IMR-90 (cell line): ENCODE measurements around the gene ESRRB. TPM values are rescaled to one million over a fixed set of nuclear protein-coding genes. Genes with fewer than 3 reads are reported as not detected.

Source experiments
- ATAC-seq: fragments of 200-7000 bp; cut with Tn5 transposase; 2 replicates; pipeline ENCODE4 v1.9.1; 2020; ENCODE audit warnings: low read depth, mild to moderate bottlenecking, moderate library complexity
- BruUV-seq: library from RNA; stranded (reverse); fragments of 400-500 nt; replicated peaks from 2 replicates; lab custom pipeline; 2021; lab: Mats Ljungman, UMichigan
- CTCF ChIA-PET: fragments of 300-600 bp; formaldehyde crosslinking; extraction: SDS; loops from one replicate; lab custom pipeline; 2021; ENCODE audit warnings: antibody characterized with exemption; lab: Yijun Ruan, JAX
- POLR2A ChIA-PET: fragments of 300-600 bp; sonication (Branson Sonifier 250); formaldehyde crosslinking; loops from one replicate; lab custom pipeline; 2022; ENCODE audit warnings: antibody characterized with exemption; ENCODE audit not compliant: unreplicated experiment; lab: Charles Lee
- DNase-seq: peaks from one replicate; pipeline ENCODE4 v3.0.0; 2013
- H2AFZ ChIP-seq: replicated peaks from 2 replicates; pipeline ENCODE3; 2013; ENCODE audit warnings: low read length, mild to moderate bottlenecking; ENCODE audit not compliant: poor library complexity
- H2AK5ac ChIP-seq: 2 replicates; pipeline ENCODE4 v1.6.1; 2013; ENCODE audit warnings: low read depth, low read length, inconsistent platforms
- H2AK9ac ChIP-seq: replicated peaks from 2 replicates; pipeline ENCODE3; 2013; ENCODE audit warnings: mild to moderate bottlenecking, low read depth, low read length, moderate library complexity; ENCODE audit not compliant: poor library complexity
- H2BK120ac ChIP-seq: 2 replicates; pipeline ENCODE4 v1.6.1; 2013; ENCODE audit warnings: low read depth, low read length, inconsistent platforms
- H2BK15ac ChIP-seq: 3 replicates; pipeline ENCODE4 v1.6.1; 2013; ENCODE audit warnings: low read depth, low read length, inconsistent platforms
- H2BK20ac ChIP-seq: 2 replicates; pipeline ENCODE4 v1.6.1; 2013; ENCODE audit warnings: low read depth, mild to moderate bottlenecking, inconsistent platforms, low read length, moderate library complexity
- H2BK5ac ChIP-seq: 2 replicates; pipeline ENCODE4 v1.6.1; 2013; ENCODE audit warnings: mild to moderate bottlenecking, low read depth, low read length, inconsistent platforms; ENCODE audit not compliant: poor library complexity, severe bottlenecking
- H3K14ac ChIP-seq: replicated peaks from 2 replicates; pipeline ENCODE4 v1.6.1; 2013; ENCODE audit warnings: low read depth, low read length, inconsistent platforms
- H3K18ac ChIP-seq: 2 replicates; pipeline ENCODE4 v1.6.1; 2013; ENCODE audit warnings: low read depth, low read length, control low read depth
- H3K23ac ChIP-seq: 2 replicates; pipeline ENCODE4 v1.6.1; 2013; ENCODE audit warnings: low read depth, low read length, inconsistent platforms
- H3K27ac ChIP-seq: 2 replicates; pipeline ENCODE4 v1.5.1; 2013; ENCODE audit warnings: mild to moderate bottlenecking, control low read depth, low read length; ENCODE audit not compliant: insufficient read depth
- H3K27me3 ChIP-seq: 2 replicates; pipeline ENCODE4 v1.6.1; 2013; ENCODE audit warnings: low read length; ENCODE audit not compliant: control insufficient read depth, insufficient read depth
- H3K36me3 ChIP-seq: 2 replicates; pipeline ENCODE4 v1.6.1; 2013; ENCODE audit warnings: low read length, mixed read lengths; ENCODE audit not compliant: control insufficient read depth, insufficient read depth
- H3K4ac ChIP-seq: 2 replicates; pipeline ENCODE4 v1.6.1; 2013; ENCODE audit warnings: low read depth, low read length, inconsistent platforms
- H3K4me1 ChIP-seq: 2 replicates; pipeline ENCODE4 v1.6.1; 2013; ENCODE audit warnings: low read length, mixed read lengths; ENCODE audit not compliant: control insufficient read depth, insufficient read depth
- H3K4me2 ChIP-seq: 2 replicates; pipeline ENCODE4 v1.6.1; 2013; ENCODE audit warnings: low read depth, mild to moderate bottlenecking, control low read depth, low read length, moderate library complexity
- H3K4me3 ChIP-seq: 2 replicates; pipeline ENCODE4 v1.5.1; 2013; ENCODE audit warnings: low read depth, mild to moderate bottlenecking, control low read depth, low read length, moderate library complexity; ENCODE audit not compliant: insufficient read depth
- H3K56ac ChIP-seq: 2 replicates; pipeline ENCODE4 v1.6.1; 2013; ENCODE audit warnings: low read length, inconsistent platforms; ENCODE audit not compliant: insufficient read depth; ENCODE audit errors: extremely low read depth
- H3K79me1 ChIP-seq, 2 experiments: 2 replicates each; pipeline ENCODE4 v1.6.1; 2013; ENCODE audit warnings: low read length in 2 of 2, inconsistent platforms in 1 of 2, low read depth in 1 of 2
- H3K9ac ChIP-seq: 2 replicates; pipeline ENCODE4 v1.6.1; 2013; ENCODE audit warnings: low read depth, low read length, control low read depth
- H3K9me1 ChIP-seq: 2 replicates; pipeline ENCODE4 v1.6.1; 2013; ENCODE audit warnings: low read length, inconsistent platforms; ENCODE audit not compliant: insufficient read depth
- H3K9me3 ChIP-seq: 2 replicates; pipeline ENCODE4 v1.6.1; 2013; ENCODE audit warnings: low read length; ENCODE audit not compliant: control insufficient read depth, insufficient read depth
- H4K20me1 ChIP-seq: 2 replicates; pipeline ENCODE4 v1.6.1; 2013; ENCODE audit warnings: low read length, inconsistent platforms; ENCODE audit not compliant: insufficient read depth
- H4K5ac ChIP-seq: 2 replicates; pipeline ENCODE4 v1.6.1; 2013; ENCODE audit warnings: mild to moderate bottlenecking, low read depth, low read length, control low read depth
- H4K8ac ChIP-seq, 2 experiments: 2 replicates each; pipeline ENCODE4 v1.6.1; 2013; ENCODE audit warnings: low read depth in 2 of 2, low read length in 2 of 2, control low read depth in 1 of 2, inconsistent platforms in 1 of 2
- H4K91ac ChIP-seq: 2 replicates; pipeline ENCODE4 v1.6.1; 2013; ENCODE audit warnings: low read depth, low read length, inconsistent platforms; ENCODE audit not compliant: insufficient read depth
- BHLHE40 ChIP-seq: fragments of 150-350 bp; IDR thresholded peaks from 2 replicates; pipeline ENCODE4 v1.6.1; 2016; ENCODE audit warnings: mild to moderate bottlenecking, low read depth, low read length
- CEBPB ChIP-seq: IDR thresholded peaks from 2 replicates; pipeline ENCODE4 v1.6.1; 2012; ENCODE audit warnings: low read depth, low read length, improper control_type of control experiment
- CTCF ChIP-seq: conservative IDR thresholded peaks from 2 replicates; pipeline ENCODE4 v1.5.1; 2012; ENCODE audit warnings: mild to moderate bottlenecking, low read depth, low read length, improper control_type of control experiment
- FOS ChIP-seq: fragments of 150-350 bp; IDR thresholded peaks from 2 replicates; pipeline ENCODE4 v1.6.1; 2016; ENCODE audit warnings: low read depth, low read length
- MAFK ChIP-seq: IDR thresholded peaks from 2 replicates; pipeline ENCODE4 v1.6.1; 2012; ENCODE audit warnings: low read depth, low read length, improper control_type of control experiment
- MXI1 ChIP-seq: IDR thresholded peaks from 2 replicates; pipeline ENCODE4 v1.6.1; 2012; ENCODE audit warnings: low read depth, mild to moderate bottlenecking, low read length, moderate library complexity, borderline replicate concordance
- NFE2L2 ChIP-seq: fragments of 150-350 bp; IDR thresholded peaks from 2 replicates; pipeline ENCODE4 v1.6.1; 2016; ENCODE audit warnings: low read depth, mild to moderate bottlenecking, low read length
- POLR2A ChIP-seq: IDR thresholded peaks from 2 replicates; pipeline ENCODE4 v1.6.1; 2012; ENCODE audit warnings: mild to moderate bottlenecking, low read depth, low read length
- RFX5 ChIP-seq: IDR thresholded peaks from 2 replicates; pipeline ENCODE4 v1.8.0; 2012; ENCODE audit warnings: low read depth, mild to moderate bottlenecking, low read length, moderate library complexity
- SMC3 ChIP-seq: fragments of 150-350 bp; IDR thresholded peaks from 2 replicates; pipeline ENCODE4 v1.6.1; 2016; ENCODE audit warnings: low read depth, mild to moderate bottlenecking, antibody characterized with exemption, low read length, moderate library complexity
- USF2 ChIP-seq: fragments of 150-350 bp; IDR thresholded peaks from 2 replicates; pipeline ENCODE4 v1.6.1; 2017; ENCODE audit warnings: mild to moderate bottlenecking, antibody characterized with exemption, low read length, low read depth
- WGBS, 2 experiments: methylation state at CpG; one replicate each; pipeline versions ENCODE4 v1.1.5 to v1.1.7; 2013; ENCODE audit warnings: missing lambda C conversion rate in 2 of 2; ENCODE audit not compliant: insufficient read length in 1 of 2; ENCODE audit errors: extremely low coverage in 2 of 2; 5-methylcytosine and 5-hydroxymethylcytosine counted together
- dilution Hi-C: fragments of 300-500 bp; cut with HindIII; formaldehyde crosslinking; loops from one replicate; pipeline ENCODE4 v1.14.3; 2018; ENCODE audit warnings: low sequenced_read_pairs; ENCODE audit not compliant: unreplicated experiment
- in situ Hi-C: fragments of 300-500 bp; cut with MboI; formaldehyde crosslinking; loops from 3 replicates; pipeline ENCODE4 v1.14.3; 2019; ENCODE audit warnings: low sequenced_read_pairs, inconsistent platforms, mixed read lengths
- intact Hi-C: fragments of 100-400 bp; cut with micrococcal nuclease; formaldehyde crosslinking; loops from 2 replicates; pipeline ENCODE4 v1.10.0; 2022
- polyA plus RNA-seq, 3 experiments: library from polyadenylated mRNA; depleted of rRNA; stranded (reverse); fragments of >200 nt; gene quantifications; 2 replicates each; pipeline ENCODE4 v1.2.3, GENCODE V29; 2012; ENCODE audit warnings: low replicate concordance in 1 of 3
- total RNA-seq: library from RNA; depleted of rRNA; stranded (reverse); fragments of >200 nt; gene quantifications from 2 replicates; pipeline ENCODE4 v1.2.3, GENCODE V29; 2012

Gene ESRRB
- total and polyA plus RNA-seq, 2 of the 4 experiments (the other 2 are of a cell fraction): not detected

GRCh38 chr14:76446486-76446885 lies 70.5 kb downstream of the ESRRB start:
- H3K4me2 ChIP-seq: no peak overlapping the region
- no peak overlapping the region for H2AK9ac ChIP-seq
- in situ Hi-C loops (no loop called here), intact Hi-C loops (no loop called here), dilution Hi-C loops (no loop called here)
- no peak overlapping the region for H2AFZ ChIP-seq
- TF ChIP-seq MXI1: no peak
- no peak for TF ChIP-seq POLR2A
- TF ChIP-seq SMC3: no peak
- no peak for TF ChIP-seq FOS
- TF ChIP-seq USF2: no peak
- no peak for TF ChIP-seq RFX5
- no peak for TF ChIP-seq CEBPB
- no peak for TF ChIP-seq CTCF
- no peak for TF ChIP-seq BHLHE40
- no peak for TF ChIP-seq MAFK
- TF ChIP-seq NFE2L2: no peak
- H3K9ac ChIP-seq: no peak overlapping the region
- BruUV-seq: no TSS peak
- H3K4ac ChIP-seq: no peak overlapping the region
- H3K23ac ChIP-seq: no peak overlapping the region
- no peak overlapping the region for H3K27ac ChIP-seq
- no peak overlapping the region for H3K56ac ChIP-seq
- no peaks in the 10 kb centered on the region for H3K9me3 ChIP-seq
- H3K18ac ChIP-seq: no peak overlapping the region
- H3K27me3 ChIP-seq: peaks cover 4% of the 10 kb centered on the region
- H3K4me1 ChIP-seq: no peaks in the 10 kb centered on the region
- no peak overlapping the region for H2BK15ac ChIP-seq
- no peaks in the 10 kb centered on the region for H4K20me1 ChIP-seq
- H4K91ac ChIP-seq: no peak overlapping the region
- no peak overlapping the region for H4K8ac ChIP-seq
- H2AK5ac ChIP-seq: no peak overlapping the region
- no peak overlapping the region for H3K4me3 ChIP-seq
- no peak overlapping the region for H3K14ac ChIP-seq
- POLR2A ChIA-PET: no interaction called here
- DNase-seq: no peak
- H3K79me1 ChIP-seq: no peaks in the 10 kb centered on the region
- no peak for ATAC-seq
- H2BK120ac ChIP-seq: no peak overlapping the region
- no peak overlapping the region for H2BK20ac ChIP-seq
- WGBS, 2 experiments: 40% methylated on average over 1 of the region's 2 CpGs; no CpG with 5 or more reads in 1 of the 2 experiments
- H2BK5ac ChIP-seq: no peak overlapping the region
- H4K5ac ChIP-seq: no peak overlapping the region
- H3K36me3 ChIP-seq: no peaks in the 10 kb centered on the region
- H3K9me1 ChIP-seq: no peaks in the 10 kb centered on the region
- CTCF ChIA-PET: no interaction called here
